AG08395 (cell line): ENCODE measurements around the gene COL1A1.
A peak's percentile ranks its signal among the peaks of the same experiment; 100 is the strongest.

Experiments used
- DNase-seq: peaks from one replicate; pipeline ENCODE4 v3.0.0; 2012; ENCODE audit warnings: mixed read lengths, low spot score

The COL1A1 gene

DNA sequence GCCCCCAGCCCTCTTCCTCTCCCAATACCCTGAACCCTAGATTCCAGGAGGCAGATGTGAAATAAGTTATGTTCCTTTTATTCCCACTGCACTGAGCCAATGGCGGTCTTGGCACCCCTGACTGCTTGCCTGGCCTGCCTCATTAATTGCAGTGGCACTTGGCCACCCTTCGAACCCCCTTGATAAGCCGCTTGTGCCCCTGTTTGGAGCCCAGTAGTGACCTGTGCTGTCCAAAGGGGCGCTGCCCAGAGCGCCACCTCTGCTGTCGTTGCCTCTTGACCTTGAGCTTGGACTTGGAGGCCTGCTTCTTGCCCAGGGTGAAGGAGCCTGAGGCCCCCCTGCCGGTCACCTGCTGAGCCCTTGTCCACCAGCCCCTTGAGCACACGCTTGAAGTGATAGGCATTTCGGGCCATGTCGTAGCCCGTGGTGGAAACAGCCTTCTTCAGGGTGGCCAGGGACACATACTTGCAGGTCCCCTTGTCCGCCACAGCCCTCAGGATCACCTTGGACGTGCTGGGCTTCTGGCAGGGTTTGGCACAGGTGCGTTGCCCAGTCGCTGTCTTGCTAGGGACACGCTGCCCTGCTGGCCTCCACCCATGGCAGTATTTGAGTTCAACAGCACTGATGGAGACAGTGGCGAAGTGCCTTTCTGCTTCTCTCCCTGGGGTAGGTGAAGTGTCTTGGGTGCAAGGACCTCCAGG lies 29.9 kb downstream of the COL1A1 start:
- DNase-seq: no peak

DNA sequence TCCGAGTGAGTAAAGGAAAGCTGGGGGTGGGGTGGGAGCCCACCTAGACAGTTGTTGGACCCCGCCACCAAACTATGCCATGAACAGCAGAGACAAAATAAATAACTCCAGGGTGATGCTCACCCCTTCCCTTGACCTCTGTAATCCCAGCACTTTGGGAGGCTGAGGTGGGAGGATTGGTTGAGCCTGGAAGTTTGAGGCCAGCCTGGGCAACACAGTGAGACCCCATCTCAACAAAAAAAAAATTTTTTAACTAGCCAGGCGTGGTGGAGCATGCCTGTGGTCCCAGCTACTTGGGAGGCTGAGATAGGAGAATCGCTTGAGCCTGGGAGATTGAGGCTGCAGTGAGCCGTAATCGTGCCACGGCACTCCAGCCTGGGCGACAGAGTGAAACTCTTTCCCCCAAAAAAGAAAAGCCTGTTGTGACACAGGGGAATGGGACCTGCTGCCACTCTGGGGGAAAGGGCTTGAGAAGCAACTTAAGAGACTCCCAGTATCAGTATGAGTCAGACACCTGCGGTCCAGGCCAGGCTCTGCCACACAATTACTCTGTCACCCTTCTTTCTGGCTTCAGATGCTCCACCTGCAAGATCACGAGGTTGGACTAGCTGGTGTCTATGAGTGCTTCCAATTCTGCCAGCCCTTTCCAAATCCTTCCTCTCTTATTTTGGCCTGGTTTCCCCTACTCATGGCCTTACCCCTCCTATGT lies 30.6 kb downstream of the COL1A1 start:
- DNase-seq: no peak

DNA sequence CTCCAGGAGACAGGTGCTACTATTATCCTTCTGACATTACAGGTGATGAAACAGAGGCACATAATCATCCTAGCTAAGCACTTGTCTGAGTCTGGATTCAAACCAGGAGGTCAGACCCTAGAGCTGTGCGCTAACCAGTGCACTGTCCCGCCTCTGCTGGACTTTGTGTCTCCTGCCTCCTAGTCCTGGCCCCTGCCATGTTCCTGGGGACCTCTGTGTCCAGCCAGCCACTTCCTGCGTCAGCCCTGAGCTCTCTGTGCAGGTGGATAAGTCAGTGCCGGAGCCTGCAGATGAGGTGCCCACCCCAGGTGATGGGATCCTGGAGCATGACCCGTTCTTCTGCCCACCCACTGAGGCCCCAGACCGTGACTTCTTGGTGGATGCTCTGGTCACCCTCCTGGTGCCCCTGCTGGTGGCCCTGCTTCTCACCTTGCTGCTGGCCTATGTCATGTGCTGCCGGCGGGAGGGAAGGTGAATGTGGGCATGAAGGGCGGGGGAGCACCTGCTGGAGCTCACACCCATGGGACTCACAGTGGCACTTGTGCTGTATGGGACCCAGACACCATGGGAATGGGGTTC lies 31.5 kb downstream of the COL1A1 start:
- no peak for DNase-seq

DNA sequence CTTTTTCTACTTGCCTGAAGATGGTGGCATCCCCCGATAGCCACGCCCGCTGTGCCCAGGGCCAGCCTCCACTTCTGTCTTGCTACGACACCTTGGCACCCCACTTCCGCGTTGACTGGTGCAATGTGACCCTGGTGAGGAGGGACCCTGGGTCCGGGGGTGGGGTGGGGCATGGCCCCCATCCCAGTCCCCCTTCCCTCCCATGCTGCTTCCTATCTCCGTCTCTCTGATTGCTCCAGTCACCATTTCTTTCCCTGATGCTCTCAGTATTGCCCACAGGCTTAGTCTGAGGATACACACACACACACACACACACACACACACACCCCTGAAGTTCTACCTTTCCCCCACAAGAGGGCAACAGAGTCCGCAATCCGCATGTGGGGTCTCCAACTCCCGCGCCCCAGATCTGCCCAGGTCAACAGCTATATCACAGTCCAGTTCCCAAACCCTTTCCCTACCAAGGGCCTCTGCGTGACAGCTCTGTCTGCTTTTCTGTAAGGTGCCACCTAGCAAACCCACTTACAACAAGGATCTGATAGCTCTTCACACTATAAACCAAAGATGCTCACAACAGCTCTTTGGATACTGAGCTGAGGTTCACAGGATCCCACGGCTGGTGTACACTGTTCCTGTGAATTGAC lies 32.2 kb downstream of the COL1A1 start:
- peak; percentile 62 for DNase-seq

DNA sequence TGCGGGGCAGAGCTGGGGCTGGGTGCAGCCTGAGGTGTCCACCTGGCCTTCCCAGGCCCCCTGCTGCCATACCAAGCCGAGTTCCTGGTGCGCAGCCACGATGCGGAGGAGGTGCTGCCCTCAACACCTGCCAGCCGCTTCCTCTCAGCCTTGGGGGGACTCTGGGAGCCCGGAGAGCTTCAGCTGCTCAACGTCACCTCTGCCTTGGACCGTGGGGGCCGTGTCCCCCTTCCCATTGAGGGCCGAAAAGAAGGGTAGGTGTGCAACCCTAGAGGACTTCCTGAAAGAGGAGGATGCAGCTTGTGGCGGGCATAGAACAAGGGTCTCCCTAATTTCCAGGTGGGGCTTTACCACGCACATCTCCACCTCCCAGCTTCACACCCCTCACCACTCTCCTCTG lies 33.1 kb downstream of the COL1A1 start:
- DNase-seq: no peak

- DNase-seq: no peak
These were observed 34.1 kb downstream of the COL1A1 start for GRCh38 chr17:50167371-50167770.

DNA sequence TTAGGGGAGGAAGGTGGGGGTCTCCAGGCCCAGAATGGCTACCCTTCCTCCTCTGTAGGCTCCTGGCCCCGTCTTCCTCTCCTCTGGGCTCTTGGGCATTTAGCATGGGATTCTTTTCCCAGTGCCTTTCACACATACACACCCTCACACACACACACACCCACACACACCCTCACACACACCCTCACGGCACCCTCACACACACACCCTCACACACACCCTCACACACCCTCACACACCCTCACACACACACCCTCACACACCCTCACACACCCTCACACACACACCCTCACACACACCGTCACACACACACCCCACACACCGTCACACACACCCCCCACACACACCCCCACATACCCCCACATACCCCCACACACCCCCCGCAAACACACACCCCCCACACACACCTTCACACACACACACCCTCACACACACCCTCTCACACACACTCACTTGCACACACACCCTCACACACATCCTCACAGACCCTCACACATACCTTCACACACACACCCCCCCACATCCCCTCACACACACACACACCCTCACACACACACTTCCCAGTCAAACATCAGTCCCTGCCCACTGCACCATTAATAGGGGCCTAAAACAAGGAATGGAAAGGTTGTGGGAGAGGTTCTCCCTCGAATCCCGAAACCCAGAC lies 34.8 kb downstream of the COL1A1 start:
- no peak for DNase-seq

DNA sequence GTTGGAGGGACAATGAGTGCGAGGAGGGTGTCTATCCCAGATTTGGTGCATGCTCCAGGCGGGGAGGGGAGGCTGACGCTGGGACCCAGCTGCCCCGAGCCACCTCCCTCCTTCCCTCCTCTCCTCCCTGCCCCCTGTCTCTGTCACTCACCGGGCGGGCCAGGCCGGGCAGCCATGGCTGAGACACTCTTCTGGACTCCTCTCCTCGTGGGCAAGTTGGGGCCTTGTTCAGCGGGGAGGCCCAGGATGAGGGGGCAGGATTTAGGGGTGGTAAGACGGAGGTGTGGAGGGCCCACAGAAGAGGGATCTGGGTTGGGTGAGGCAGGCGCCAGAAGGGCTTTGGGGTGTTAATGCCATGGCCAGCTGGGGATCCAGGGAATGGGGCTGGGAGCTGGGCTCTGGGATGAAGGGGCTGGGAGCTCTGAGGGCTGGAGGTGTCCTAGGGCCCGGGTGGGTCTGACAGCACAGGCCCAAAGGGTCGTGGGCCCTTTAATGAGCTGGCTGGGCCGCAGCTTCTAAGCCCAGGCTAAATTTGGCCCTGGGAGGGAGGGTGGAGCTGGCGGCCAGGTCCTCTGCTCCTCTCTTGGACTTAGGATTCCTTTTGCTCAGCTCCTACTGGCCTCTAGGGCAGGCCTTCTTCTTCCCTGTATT lies 35.4 kb downstream of the COL1A1 start, which contains the start of gene SGCA:
Gene SGCA (plus strand): TSS at position 139 of the 651 bp plus-strand sequence. CDS start 36 bp downstream, at position 175.
- DNase-seq: no peak

- no peak for DNase-seq
These were observed 36.0 kb downstream of the COL1A1 start for GRCh38 chr17:50165466-50165865.

- DNase-seq: no peak
These were observed 36.4 kb downstream of the COL1A1 start for GRCh38 chr17:50165066-50165465.

- DNase-seq: no peak
These were observed 36.8 kb downstream of the COL1A1 start for GRCh38 chr17:50164697-50164988.

DNA sequence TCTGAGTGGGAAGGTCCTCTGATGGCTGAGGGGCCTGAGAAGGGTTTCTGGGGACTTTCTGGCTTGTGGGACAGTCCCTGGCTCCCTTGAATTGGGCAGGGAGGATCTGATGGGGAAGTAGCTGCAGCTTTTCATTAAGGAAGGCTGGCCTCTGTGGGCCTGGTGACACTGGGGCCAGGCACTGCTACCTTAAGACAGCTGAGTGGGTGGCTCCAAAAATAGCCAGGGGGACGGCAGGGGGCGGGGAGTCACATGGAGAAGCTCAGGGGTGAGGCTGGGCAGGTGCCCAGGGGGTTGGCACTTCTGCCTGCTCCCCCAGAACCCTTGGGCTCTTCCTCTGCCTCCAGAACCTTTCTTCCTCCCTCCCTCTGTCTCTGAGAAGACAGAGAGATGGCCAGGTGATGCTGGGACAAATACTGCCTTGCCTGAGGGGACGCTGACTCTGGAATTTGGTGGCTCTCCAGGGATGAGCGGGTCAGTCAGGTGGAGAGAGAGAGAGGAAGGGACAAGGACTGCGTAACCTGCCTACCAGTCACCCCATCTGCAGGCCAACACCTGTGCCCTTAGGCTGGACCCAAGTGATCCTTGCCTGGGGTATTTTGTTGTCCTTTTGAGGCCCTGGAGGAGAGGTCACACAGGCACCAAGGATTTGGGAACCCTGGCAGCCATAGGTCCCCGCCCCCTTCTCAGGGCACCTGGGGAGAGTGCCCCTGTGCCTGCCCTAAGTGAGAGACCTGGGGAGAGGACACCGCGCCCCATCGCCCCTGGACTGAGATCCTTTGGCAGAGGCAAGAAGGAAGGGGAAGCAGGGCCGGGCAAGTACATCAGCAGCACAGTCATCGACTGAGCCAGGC lies 37.4 kb downstream of the COL1A1 start:
- DNase-seq: no peak

GRCh38 chr17:50162466-50163254 lies 38.8 kb downstream of the COL1A1 start:
- DNase-seq: no peak

DNA sequence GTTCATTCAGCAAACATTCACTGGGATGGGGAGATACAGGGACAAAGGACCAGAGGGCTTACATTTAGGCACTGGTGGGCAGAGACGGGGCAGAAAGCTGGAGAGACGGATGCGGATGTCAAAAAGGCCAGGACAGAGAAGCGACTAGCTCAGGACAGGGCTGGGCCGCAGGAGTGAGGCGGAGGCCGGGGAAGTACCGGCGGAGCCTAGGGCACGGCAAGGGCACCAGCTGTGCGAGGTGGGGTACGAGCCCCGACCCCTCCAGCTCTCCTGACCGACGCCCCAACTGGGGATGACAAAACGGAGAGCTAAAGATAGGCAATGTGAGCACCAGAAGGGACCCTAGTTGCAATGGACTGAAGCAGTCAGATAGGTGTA lies 39.5 kb downstream of the COL1A1 start:
- DNase-seq: no peak

DNA sequence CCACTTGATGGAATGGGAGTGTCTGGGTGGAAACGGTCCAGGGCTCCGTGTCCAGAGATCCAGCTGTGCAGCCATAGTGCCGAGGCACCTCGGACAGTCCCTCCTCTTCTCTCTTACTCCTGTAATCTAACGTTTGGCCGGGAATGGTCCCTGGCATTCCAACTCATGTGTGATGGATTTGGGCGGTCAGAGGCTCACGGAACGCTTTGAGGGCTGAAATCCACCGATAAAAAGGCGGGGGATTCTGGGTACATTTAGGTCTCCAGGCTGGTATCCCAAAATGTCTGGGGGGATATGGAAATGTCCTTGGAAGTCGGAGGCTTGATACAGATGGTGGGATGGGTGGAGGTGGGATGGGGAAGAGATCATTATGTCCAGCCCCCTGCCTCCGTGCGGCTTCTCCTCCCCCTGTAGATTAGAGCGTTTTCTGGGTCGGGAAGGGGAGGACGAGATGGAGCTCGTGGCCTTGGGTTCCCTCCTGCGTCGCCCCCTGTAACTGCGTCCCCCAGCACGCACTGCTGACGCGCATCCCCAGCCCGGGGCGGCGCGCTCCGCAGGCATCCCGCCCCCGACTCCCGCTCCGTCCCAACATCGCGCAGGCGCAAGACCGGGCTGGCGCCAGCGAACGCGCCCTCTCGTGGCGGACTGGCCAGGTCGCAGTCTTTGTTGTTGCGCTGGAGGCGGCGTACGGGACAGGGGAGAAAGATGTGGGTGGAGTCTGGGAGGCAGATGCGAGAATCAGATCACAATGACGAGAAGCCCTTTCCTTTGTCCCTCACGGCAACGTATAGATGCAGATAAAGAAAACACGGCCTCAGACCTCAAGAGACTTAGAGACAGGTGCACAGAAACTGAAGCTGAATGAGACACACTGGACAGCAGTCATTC lies 40.2 kb downstream of the COL1A1 start:
- DNase-seq: peak; percentile 99

DNA sequence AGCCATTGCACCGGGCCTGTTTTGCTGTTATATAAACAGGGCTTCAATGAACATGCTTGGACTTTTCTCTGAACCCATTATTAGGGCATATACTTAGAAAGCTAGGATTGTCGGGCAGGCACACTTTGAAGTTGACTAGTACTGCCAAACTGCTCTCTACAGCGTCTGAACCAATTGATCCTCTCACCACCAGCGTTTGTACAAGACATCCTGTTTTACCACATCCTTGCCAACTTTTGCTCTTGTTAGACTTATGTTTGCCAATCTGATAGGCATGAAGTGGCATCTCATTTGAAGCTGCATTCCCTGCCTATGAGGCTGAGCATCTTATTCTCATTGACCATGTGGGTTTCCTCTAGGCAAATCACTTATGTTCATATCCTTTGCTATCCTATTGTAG lies 43.5 kb downstream of the COL1A1 start:
- no peak for DNase-seq

GRCh38 chr17:50155115-50155819 lies 46.2 kb downstream of the COL1A1 start:
- DNase-seq: no peak

GRCh38 chr17:50154604-50155003 lies 46.8 kb downstream of the COL1A1 start:
- DNase-seq: no peak
